ENCODE measurements around the gene SEPTIN5. TPM values are rescaled to one million over a fixed set of nuclear protein-coding genes. Genes with fewer than 3 reads are reported as not detected.

Gene SEPTIN5
- total RNA-seq, 1 donor from 2014 or later: 0.44 TPM

Other genes starting within 250 kb of the SEPTIN5 start
- gene UFD1, start 235.3 kb upstream of the SEPTIN5 start, total RNA-seq: 96.2 and 99.9 TPM in 2 replicates
- gene CDC45, start 234.6 kb upstream of the SEPTIN5 start, total RNA-seq: 121 and 123 TPM in 2 replicates
- 0.44 and 0.71 TPM in 2 replicates for gene CLDN5, start 190.1 kb upstream of the SEPTIN5 start, total RNA-seq
- not detected in 2 replicates for gene GP1BB, start 9.0 kb downstream of the SEPTIN5 start, total RNA-seq
- gene TBX1, start 46.3 kb downstream of the SEPTIN5 start, total RNA-seq: 0.09 TPM in 1 of 2 replicates, not detected in the other
- 21.1 and 21.4 TPM in 2 replicates for gene GNB1L, start 140.4 kb downstream of the SEPTIN5 start, total RNA-seq
- gene RTL10, start 140.4 kb downstream of the SEPTIN5 start, total RNA-seq: 20.0 and 23.4 TPM in 2 replicates
- 104 and 110 TPM in 2 replicates for gene COMT, start 227.3 kb downstream of the SEPTIN5 start, total RNA-seq
- 18.4 and 23.5 TPM in 2 replicates for gene TXNRD2, start 227.3 kb downstream of the SEPTIN5 start, total RNA-seq

All from activated CD4-positive, alpha-beta T cell treated with anti-CD3 and anti-CD28 coated beads, Interleukin-2, amount 10 ng/mL, durations not matched to agents 24 days and 14 days (primary cell).